ENCODE results near the gene MIAT.
A peak's percentile ranks its signal among the peaks of the same experiment; 100 is the strongest.

Gene MIAT

GRCh38 chr22:26648011-26648497 lies 9.3 kb upstream of the MIAT start:
- Histone ChIP-seq H3K9me3 (ENCODE audit: control insufficient read depth, low read length) (no peaks in the 10 kb centered on the region), H3K27ac (ENCODE audit: insufficient read depth, low read depth, low read length, poor library complexity, severe bottlenecking) (peak overlapping the region; percentile 80), H3K4me1 (ENCODE audit: control insufficient read depth, insufficient read depth, low read length) (peaks cover 48% of the 10 kb centered on the region), H3K36me3 (ENCODE audit: control insufficient read depth, insufficient read depth, low read length) (no peaks in the 10 kb centered on the region), H3K27me3 (ENCODE audit: control insufficient read depth, insufficient read depth, low read length, poor library complexity, severe bottlenecking) (peaks cover 6% of the 10 kb centered on the region), H3K4me3 (ENCODE audit: insufficient read depth, low read depth, low read length) (no peak overlapping the region)
- 1 to 2% methylated on average over 17 of the region's 17 CpGs for WGBS, 2 experiments

DNA sequence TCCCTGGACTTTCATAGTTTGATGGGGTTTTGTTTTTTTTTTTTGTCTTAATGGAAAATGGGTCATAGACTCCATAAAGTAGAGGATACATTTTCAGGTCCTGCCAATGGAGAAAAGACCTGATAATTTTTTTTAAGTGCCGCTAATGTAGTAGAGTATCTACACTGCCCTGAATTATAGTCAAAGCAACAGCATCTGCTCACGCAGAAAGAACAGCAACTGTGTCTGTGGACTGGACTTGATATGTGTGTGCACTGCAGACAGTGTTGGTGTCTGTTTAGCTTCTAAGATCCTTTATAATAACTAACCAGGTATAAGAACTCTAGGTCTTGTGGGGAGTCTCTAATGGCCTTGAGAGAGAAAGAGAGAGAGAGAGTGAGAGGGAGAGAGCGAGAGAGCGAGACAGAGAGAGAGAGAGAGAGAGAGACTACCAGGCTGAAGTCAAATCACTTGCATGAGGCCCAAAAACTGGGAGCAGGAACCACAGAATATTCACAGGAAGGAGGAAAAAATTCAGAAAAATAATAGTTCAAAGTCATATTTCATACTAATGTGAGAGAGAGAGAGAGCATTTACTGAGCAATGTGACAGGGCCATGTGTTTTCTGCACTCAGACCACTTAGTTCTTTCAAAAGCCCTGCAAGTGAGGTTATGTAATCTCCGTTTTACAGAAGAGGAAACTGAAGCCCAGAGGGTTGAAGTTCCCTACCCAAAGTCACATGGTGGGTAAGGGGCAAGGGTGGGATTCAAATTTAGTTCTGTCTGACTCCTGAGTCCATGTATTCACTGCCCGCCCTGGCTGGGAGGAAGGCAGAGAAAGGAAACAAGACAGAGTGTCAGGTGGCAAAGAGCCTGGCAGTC lies 8.6 kb upstream of the MIAT start:
- no peaks in the 10 kb centered on the region for H3K9me3 ChIP-seq (ENCODE audit: control insufficient read depth, low read length)
- H3K27ac ChIP-seq (ENCODE audit: insufficient read depth, low read depth, low read length, poor library complexity, severe bottlenecking), result peak overlapping the region; percentile 80
- H3K27me3 ChIP-seq (ENCODE audit: control insufficient read depth, insufficient read depth, low read length, poor library complexity, severe bottlenecking), result peaks cover 6% of the 10 kb centered on the region
- H3K36me3 ChIP-seq (ENCODE audit: control insufficient read depth, insufficient read depth, low read length), result no peaks in the 10 kb centered on the region
- WGBS, 2 experiments, result 71 to 80% methylated on average over 6 of the region's 6 CpGs
- no peak overlapping the region for H3K4me3 ChIP-seq (ENCODE audit: insufficient read depth, low read depth, low read length)
- H3K4me1 ChIP-seq (ENCODE audit: control insufficient read depth, insufficient read depth, low read length), result peaks cover 46% of the 10 kb centered on the region

DNA sequence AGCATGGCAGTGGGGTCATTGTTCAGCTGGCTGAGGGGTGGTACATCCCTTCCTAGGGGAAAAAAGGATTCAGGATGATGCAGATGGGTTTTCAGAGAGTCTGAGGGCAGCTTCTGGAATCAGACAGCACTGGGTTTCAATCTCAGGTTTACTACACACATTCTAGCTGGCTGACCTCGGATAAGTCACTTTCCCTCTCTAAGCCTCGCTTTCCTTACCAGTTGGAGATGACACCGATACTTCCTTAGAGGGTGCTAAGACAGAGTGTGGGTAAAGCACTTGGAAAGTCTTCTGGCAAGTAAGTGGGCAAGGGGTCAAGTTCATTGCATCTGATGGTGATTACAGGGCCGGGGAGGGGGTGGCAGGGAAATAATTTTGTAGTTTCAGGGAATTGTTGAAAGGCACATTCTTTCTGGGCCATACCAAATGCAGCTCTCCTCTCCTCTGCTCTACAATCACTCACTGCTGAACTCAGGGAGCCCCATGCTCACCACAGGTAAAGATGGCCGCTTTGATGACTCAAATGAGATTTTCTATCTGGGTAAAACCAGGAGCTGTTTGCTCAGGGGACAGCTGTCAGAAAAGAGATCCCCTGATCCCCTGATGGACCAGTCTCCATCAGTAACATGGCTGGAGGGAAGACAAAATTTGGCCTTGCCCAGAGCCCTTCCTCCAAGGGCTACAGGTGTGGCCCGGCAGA lies 6.5 kb upstream of the MIAT start:
- Histone ChIP-seq H3K27me3 (ENCODE audit: control insufficient read depth, insufficient read depth, low read length, poor library complexity, severe bottlenecking) (peaks cover 6% of the 10 kb centered on the region), H3K4me1 (ENCODE audit: control insufficient read depth, insufficient read depth, low read length) (peaks cover 36% of the 10 kb centered on the region), H3K9me3 (ENCODE audit: control insufficient read depth, low read length) (no peaks in the 10 kb centered on the region), H3K27ac (ENCODE audit: insufficient read depth, low read depth, low read length, poor library complexity, severe bottlenecking) (no peak overlapping the region), H3K36me3 (ENCODE audit: control insufficient read depth, insufficient read depth, low read length) (no peaks in the 10 kb centered on the region), H3K4me3 (ENCODE audit: insufficient read depth, low read depth, low read length) (no peak overlapping the region)
- WGBS, 2 experiments, result 94 to 96% methylated on average over 6 of the region's 6 CpGs

- Histone ChIP-seq H3K9me3 (ENCODE audit: control insufficient read depth, low read length) (no peaks in the 10 kb centered on the region), H3K4me1 (ENCODE audit: control insufficient read depth, insufficient read depth, low read length) (peaks cover 29% of the 10 kb centered on the region), H3K36me3 (ENCODE audit: control insufficient read depth, insufficient read depth, low read length) (no peaks in the 10 kb centered on the region), H3K27me3 (ENCODE audit: control insufficient read depth, insufficient read depth, low read length, poor library complexity, severe bottlenecking) (peaks cover 6% of the 10 kb centered on the region), H3K4me3 (ENCODE audit: insufficient read depth, low read depth, low read length) (no peak overlapping the region), H3K27ac (ENCODE audit: insufficient read depth, low read depth, low read length, poor library complexity, severe bottlenecking) (no peak overlapping the region)
- 87 to 93% methylated on average over 10 of the region's 10 CpGs for WGBS, 2 experiments
These were observed 5.6 kb upstream of the MIAT start for GRCh38 chr22:26651815-26652214.

- H3K9me3 ChIP-seq (ENCODE audit: control insufficient read depth, low read length), result no peaks in the 10 kb centered on the region
- peak overlapping the region; percentile 83 for H3K4me3 ChIP-seq (ENCODE audit: insufficient read depth, low read depth, low read length)
- H3K27me3 ChIP-seq (ENCODE audit: control insufficient read depth, insufficient read depth, low read length, poor library complexity, severe bottlenecking), result peaks cover 11% of the 10 kb centered on the region
- H3K4me1 ChIP-seq (ENCODE audit: control insufficient read depth, insufficient read depth, low read length), result peaks cover 32% of the 10 kb centered on the region
- 1 to 2% methylated on average over 11 of the region's 11 CpGs for WGBS, 2 experiments
- H3K36me3 ChIP-seq (ENCODE audit: control insufficient read depth, insufficient read depth, low read length), result peaks cover 7% of the 10 kb centered on the region
- peak overlapping the region; percentile 83 for H3K27ac ChIP-seq (ENCODE audit: insufficient read depth, low read depth, low read length, poor library complexity, severe bottlenecking)
These were observed 773 bp downstream of the MIAT start for GRCh38 chr22:26658161-26658560.

DNA sequence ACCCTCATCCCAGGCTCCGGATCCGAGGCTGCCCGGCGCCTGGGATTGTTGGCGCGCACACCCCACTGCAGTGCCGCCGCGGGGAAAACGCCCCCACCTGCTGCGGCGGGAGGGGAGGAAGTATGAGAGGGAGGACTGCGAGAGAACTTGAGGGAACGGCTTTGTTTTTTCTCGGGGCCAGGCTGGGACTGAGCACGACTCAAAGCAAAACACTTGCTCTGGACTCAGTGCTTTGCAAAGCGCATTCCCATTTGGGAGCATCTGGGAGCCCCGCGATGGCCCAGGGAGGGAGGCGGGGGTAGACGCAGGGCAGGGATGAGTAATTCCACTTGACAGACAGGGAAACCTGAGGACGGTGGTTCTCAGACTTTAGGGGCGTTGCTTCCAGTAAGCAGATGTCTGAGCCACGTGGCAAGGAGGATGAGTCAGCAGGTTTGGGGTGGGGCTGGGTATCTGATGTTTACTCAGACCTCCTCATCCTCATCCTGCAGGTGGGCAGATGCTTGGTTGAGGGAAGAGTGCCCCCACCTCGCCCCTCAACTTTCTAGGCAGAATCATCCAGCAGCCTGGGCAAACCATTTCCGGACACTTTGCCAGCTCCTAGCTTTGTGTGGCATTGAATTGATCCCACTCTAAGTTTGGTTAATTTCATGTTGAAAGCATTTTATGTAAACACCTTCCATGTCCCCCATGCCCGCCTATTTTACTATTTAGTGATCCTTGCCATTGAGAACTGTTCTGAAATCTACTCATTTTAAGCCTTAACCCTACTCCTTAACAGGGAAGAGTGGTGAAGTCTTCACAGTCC lies 1.5 kb downstream of the MIAT start:
- WGBS, 2 experiments, result 3 to 5% methylated on average over 27 of the region's 27 CpGs
- H3K9me3 ChIP-seq (ENCODE audit: control insufficient read depth, low read length), result no peaks in the 10 kb centered on the region
- peak overlapping the region; percentile 83 for H3K4me3 ChIP-seq (ENCODE audit: insufficient read depth, low read depth, low read length)
- H3K4me1 ChIP-seq (ENCODE audit: control insufficient read depth, insufficient read depth, low read length), result peaks cover 32% of the 10 kb centered on the region
- peaks cover 13% of the 10 kb centered on the region for H3K36me3 ChIP-seq (ENCODE audit: control insufficient read depth, insufficient read depth, low read length)
- H3K27ac ChIP-seq (ENCODE audit: insufficient read depth, low read depth, low read length, poor library complexity, severe bottlenecking), result peak overlapping the region; percentile 83
- H3K27me3 ChIP-seq (ENCODE audit: control insufficient read depth, insufficient read depth, low read length, poor library complexity, severe bottlenecking), result peaks cover 11% of the 10 kb centered on the region

DNA sequence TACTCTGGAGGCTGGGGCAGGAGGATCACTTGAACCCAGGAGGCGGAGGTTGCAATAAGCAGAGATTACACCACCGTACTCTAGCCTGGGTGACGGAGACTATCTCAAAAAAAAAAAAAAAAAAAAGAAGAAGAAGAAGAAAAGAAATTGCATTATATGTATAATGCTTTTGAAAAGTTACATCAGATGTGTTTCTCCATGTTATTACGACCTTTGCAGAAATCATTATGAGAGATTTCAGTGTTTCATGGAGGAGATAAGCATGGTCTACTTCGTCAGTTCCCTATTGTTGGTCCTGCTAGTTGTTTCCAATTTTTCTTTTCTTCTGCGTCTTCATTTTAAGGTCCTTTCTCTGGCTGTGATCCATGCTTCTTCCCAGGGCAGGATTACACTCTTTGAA lies 3.0 kb downstream of the MIAT start:
- Histone ChIP-seq H3K4me1 (ENCODE audit: control insufficient read depth, insufficient read depth, low read length) (peaks cover 36% of the 10 kb centered on the region), H3K4me3 (ENCODE audit: insufficient read depth, low read depth, low read length) (peak overlapping the region; percentile 5), H3K27me3 (ENCODE audit: control insufficient read depth, insufficient read depth, low read length, poor library complexity, severe bottlenecking) (peaks cover 11% of the 10 kb centered on the region), H3K36me3 (ENCODE audit: control insufficient read depth, insufficient read depth, low read length) (peaks cover 13% of the 10 kb centered on the region), H3K27ac (ENCODE audit: insufficient read depth, low read depth, low read length, poor library complexity, severe bottlenecking) (peak overlapping the region; percentile 90), H3K9me3 (ENCODE audit: control insufficient read depth, low read length) (no peaks in the 10 kb centered on the region)
- 77 to 82% methylated on average over 4 to 6 of the region's 6 CpGs for WGBS, 2 experiments

- H3K27ac ChIP-seq (ENCODE audit: insufficient read depth, low read depth, low read length, poor library complexity, severe bottlenecking), result peak overlapping the region; percentile 90
- H3K27me3 ChIP-seq (ENCODE audit: control insufficient read depth, insufficient read depth, low read length, poor library complexity, severe bottlenecking), result peaks cover 11% of the 10 kb centered on the region
- WGBS, 2 experiments, result 29 to 33% methylated on average over 7 of the region's 7 CpGs
- peaks cover 15% of the 10 kb centered on the region for H3K36me3 ChIP-seq (ENCODE audit: control insufficient read depth, insufficient read depth, low read length)
- no peaks in the 10 kb centered on the region for H3K9me3 ChIP-seq (ENCODE audit: control insufficient read depth, low read length)
- H3K4me3 ChIP-seq (ENCODE audit: insufficient read depth, low read depth, low read length), result peak overlapping the region; percentile 5
- peaks cover 36% of the 10 kb centered on the region for H3K4me1 ChIP-seq (ENCODE audit: control insufficient read depth, insufficient read depth, low read length)
These were observed 3.7 kb downstream of the MIAT start for GRCh38 chr22:26660961-26661578.

DNA sequence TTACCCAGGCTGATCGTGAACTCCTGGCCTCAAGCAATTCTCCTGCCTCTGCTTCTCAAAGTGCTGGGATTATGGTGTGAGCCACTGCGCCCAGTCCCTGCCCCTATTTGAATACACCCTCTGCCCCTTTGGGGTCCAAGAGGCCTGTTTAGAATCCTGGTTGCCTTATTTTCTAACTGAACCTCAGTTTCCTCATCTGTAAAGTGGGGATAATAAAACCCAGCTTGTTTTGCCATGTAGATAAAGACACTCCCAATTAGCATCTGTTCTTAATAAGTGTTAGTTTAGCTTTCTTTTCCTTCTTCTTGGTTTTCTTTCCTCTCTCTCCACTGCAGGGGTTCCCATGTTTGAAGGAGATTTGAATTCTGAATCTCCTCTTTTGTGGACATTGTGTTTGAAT lies 4.8 kb downstream of the MIAT start:
- peaks cover 8% of the 10 kb centered on the region for H3K27me3 ChIP-seq (ENCODE audit: control insufficient read depth, insufficient read depth, low read length, poor library complexity, severe bottlenecking)
- peaks cover 21% of the 10 kb centered on the region for H3K36me3 ChIP-seq (ENCODE audit: control insufficient read depth, insufficient read depth, low read length)
- H3K4me3 ChIP-seq (ENCODE audit: insufficient read depth, low read depth, low read length), result no peak overlapping the region
- 85 to 92% methylated on average over 2 of the region's 2 CpGs for WGBS, 2 experiments
- no peak overlapping the region for H3K27ac ChIP-seq (ENCODE audit: insufficient read depth, low read depth, low read length, poor library complexity, severe bottlenecking)
- peaks cover 32% of the 10 kb centered on the region for H3K4me1 ChIP-seq (ENCODE audit: control insufficient read depth, insufficient read depth, low read length)
- H3K9me3 ChIP-seq (ENCODE audit: control insufficient read depth, low read length), result no peaks in the 10 kb centered on the region

Data from ectodermal cell (in vitro differentiated cells).